Activated CD8-positive, alpha-beta memory T cell treated with anti-CD3 and anti-CD28 coated beads, Interleukin-2, amount 50 U/mL, for 4 hours (primary cell): ENCODE results near the gene PCDH7.

ENCODE experiments used
- DNase-seq: peaks from one replicate; pipeline ENCODE4 v3.0.0-alpha.2; 2020

PCDH7 gene

GRCh38 chr4:30726090-30726675 lies 6.0 kb downstream of the PCDH7 start:
- no peak for DNase-seq

GRCh38 chr4:30727409-30727808 lies 7.2 kb downstream of the PCDH7 start:
- DNase-seq = no peak

GRCh38 chr4:30728311-30728710 lies 8.1 kb downstream of the PCDH7 start:
- no peak for DNase-seq

- DNase-seq = no peak
Observed at GRCh38 chr4:30743897-30744296, 23.7 kb downstream of the PCDH7 start.

- DNase-seq = no peak
Observed at GRCh38 chr4:30744386-30744785, 24.2 kb downstream of the PCDH7 start.

GRCh38 chr4:30744957-30745640 lies 24.9 kb downstream of the PCDH7 start:
- no peak for DNase-seq

- DNase-seq = no peak
Observed at GRCh38 chr4:30746735-30747134, 26.6 kb downstream of the PCDH7 start.

GRCh38 chr4:30753316-30753715 lies 33.1 kb downstream of the PCDH7 start:
- DNase-seq = no peak

GRCh38 chr4:30754021-30754420 lies 33.9 kb downstream of the PCDH7 start:
- no peak for DNase-seq

- no peak for DNase-seq
Observed at GRCh38 chr4:30755346-30755745, 35.2 kb downstream of the PCDH7 start.

GRCh38 chr4:30756553-30756952 lies 36.4 kb downstream of the PCDH7 start:
- DNase-seq = no peak

GRCh38 chr4:30757357-30757756 lies 37.2 kb downstream of the PCDH7 start:
- no peak for DNase-seq

GRCh38 chr4:30760551-30760950 lies 40.4 kb downstream of the PCDH7 start:
- DNase-seq = no peak

GRCh38 chr4:30763321-30763727 lies 43.2 kb downstream of the PCDH7 start:
- no peak for DNase-seq

GRCh38 chr4:30765022-30765421 lies 44.9 kb downstream of the PCDH7 start:
- DNase-seq = no peak

- DNase-seq = no peak
Observed at GRCh38 chr4:30767147-30767845, 47.1 kb downstream of the PCDH7 start.

- no peak for DNase-seq
Observed at GRCh38 chr4:30768277-30768676, 48.1 kb downstream of the PCDH7 start.

GRCh38 chr4:30769093-30769492 lies 48.9 kb downstream of the PCDH7 start:
- DNase-seq = no peak

GRCh38 chr4:30770049-30770549 lies 49.9 kb downstream of the PCDH7 start:
- DNase-seq = no peak

GRCh38 chr4:30770812-30771211 lies 50.6 kb downstream of the PCDH7 start:
- DNase-seq = no peak

GRCh38 chr4:30776451-30776850 lies 56.3 kb downstream of the PCDH7 start:
- no peak for DNase-seq

GRCh38 chr4:30776921-30777415 lies 56.8 kb downstream of the PCDH7 start:
- no peak for DNase-seq
